PFSK-1 (cell line): ENCODE data around the gene SLC8A3.

ENCODE experiments used
- FOXP2 ChIP-seq: optimal IDR thresholded peaks from 2 replicates; pipeline ENCODE3; 2011; ENCODE audit warnings: borderline replicate concordance, control low read depth, inconsistent platforms; ENCODE audit not compliant: insufficient read depth; ENCODE audit errors: extremely low read length, extremely low read depth
- POLR2AphosphoS5 ChIP-seq: IDR thresholded peaks from 2 replicates; pipeline ENCODE4 v1.6.1; 2012; ENCODE audit warnings: low read depth, mild to moderate bottlenecking, control low read depth, low read length, moderate library complexity
- SIN3A ChIP-seq: IDR thresholded peaks from 2 replicates; pipeline ENCODE4 v1.6.1; 2012; ENCODE audit warnings: mild to moderate bottlenecking, low read length, moderate library complexity, borderline replicate concordance; ENCODE audit not compliant: insufficient read depth
- TAF1 ChIP-seq: IDR thresholded peaks from 2 replicates; pipeline ENCODE4 v1.6.1; 2012; ENCODE audit warnings: low read length, control low read depth, borderline replicate concordance; ENCODE audit not compliant: insufficient read depth
- TF ChIP-seq, protein P1 (sequence below), 2 experiments: IDR thresholded peaks; 2 replicates each; pipeline versions ENCODE4 v1.6.1 to v1.8.0; 2011 to 2012; ENCODE audit warnings: low read depth in 2 of 2, low read length in 2 of 2, control low read depth in 1 of 2, inconsistent platforms in 1 of 2, mild to moderate bottlenecking in 1 of 2, moderate library complexity in 1 of 2; ENCODE audit not compliant: insufficient read depth in 1 of 2

SLC8A3 gene

GRCh38 chr14:70009961-70010360 lies 178.8 kb downstream of the SLC8A3 start:
- no peak for TF ChIP-seq SIN3A
- no peak for TF ChIP-seq POLR2AphosphoS5
- no peak for TF ChIP-seq TAF1

DNA sequence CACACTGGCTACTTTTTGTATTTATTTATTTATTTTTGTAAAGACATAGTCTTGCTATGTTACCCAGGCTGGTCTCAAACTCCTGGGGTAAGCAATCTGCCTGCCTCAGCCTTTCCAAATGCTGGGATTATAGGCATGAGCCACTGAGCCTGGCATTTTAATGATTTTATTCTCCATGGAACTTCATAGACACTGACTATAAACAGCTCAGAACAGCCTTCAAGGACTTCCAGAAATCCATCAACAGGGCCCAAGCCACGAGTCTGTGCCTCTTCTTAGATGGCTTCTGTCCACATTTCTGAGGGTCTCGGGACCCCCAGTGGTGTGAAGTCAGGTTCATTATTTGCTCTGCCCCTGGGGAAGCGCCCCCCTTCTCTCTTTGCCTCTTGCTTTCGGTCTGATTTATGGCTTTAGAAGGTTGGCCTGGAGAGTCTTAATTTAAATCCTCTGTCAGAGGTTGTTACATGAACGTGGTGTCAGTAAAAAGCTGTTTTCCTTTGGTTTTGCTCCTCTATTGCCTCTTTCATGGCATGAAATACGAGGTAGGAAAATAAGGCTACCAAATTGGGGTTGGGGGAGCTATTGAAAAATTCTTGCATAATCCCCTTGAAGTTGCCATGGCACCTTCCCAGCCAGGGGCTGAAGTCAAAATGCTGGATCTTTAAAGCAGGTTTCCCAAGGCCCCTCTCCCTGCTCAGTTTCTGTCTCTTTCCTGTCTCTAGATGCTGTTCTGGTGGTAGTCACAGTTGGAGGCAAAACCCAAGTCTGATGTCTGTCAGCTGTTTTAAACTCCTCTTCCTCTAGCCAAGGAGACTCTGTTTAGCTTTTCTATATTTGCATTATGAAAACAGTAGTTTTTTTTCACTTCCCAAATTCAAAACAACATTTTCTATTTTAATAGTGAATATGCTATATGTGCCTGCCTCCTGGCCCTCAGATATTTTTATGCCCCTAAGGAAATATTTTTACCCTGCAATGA lies 180.2 kb downstream of the SLC8A3 start:
- TF ChIP-seq POLR2AphosphoS5 (no peak), TAF1 (no peak), SIN3A (no peak), FOXP2 (no peak)
- TF ChIP-seq, protein P1, sequence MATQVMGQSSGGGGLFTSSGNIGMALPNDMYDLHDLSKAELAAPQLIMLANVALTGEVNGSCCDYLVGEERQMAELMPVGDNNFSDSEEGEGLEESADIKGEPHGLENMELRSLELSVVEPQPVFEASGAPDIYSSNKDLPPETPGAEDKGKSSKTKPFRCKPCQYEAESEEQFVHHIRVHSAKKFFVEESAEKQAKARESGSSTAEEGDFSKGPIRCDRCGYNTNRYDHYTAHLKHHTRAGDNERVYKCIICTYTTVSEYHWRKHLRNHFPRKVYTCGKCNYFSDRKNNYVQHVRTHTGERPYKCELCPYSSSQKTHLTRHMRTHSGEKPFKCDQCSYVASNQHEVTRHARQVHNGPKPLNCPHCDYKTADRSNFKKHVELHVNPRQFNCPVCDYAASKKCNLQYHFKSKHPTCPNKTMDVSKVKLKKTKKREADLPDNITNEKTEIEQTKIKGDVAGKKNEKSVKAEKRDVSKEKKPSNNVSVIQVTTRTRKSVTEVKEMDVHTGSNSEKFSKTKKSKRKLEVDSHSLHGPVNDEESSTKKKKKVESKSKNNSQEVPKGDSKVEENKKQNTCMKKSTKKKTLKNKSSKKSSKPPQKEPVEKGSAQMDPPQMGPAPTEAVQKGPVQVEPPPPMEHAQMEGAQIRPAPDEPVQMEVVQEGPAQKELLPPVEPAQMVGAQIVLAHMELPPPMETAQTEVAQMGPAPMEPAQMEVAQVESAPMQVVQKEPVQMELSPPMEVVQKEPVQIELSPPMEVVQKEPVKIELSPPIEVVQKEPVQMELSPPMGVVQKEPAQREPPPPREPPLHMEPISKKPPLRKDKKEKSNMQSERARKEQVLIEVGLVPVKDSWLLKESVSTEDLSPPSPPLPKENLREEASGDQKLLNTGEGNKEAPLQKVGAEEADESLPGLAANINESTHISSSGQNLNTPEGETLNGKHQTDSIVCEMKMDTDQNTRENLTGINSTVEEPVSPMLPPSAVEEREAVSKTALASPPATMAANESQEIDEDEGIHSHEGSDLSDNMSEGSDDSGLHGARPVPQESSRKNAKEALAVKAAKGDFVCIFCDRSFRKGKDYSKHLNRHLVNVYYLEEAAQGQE (IDR thresholded peaks at IDR 0.05; ENCODE audit: insufficient read depth in 1 of 2, low read depth in 2 of 2, low read length in 2 of 2): no peak

DNA sequence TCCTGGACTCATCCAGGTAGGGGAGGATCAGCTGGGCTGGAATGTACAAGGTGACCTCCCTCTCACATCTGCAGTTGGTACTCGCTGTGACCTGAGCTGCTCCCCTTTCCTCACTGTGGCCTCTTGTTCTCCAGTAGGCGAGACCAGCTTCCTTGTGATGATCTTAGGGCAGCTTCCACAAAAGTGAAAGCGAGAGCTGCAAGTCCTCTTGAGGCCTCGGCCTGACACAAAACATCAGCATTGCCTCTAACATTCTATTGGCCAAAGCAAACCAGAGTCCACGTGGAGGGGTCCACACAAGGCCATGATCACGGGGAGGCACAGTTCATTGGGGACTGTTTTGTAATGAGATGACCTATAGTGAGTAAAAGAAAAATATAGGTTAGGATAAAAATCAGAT lies 182.1 kb downstream of the SLC8A3 start:
- TF ChIP-seq TAF1 (no peak), SIN3A (no peak), POLR2AphosphoS5 (no peak), FOXP2 (no peak)
- TF ChIP-seq, protein P1 (IDR thresholded peaks at IDR 0.05; ENCODE audit: insufficient read depth in 1 of 2, low read depth in 2 of 2, low read length in 2 of 2): no peak

DNA sequence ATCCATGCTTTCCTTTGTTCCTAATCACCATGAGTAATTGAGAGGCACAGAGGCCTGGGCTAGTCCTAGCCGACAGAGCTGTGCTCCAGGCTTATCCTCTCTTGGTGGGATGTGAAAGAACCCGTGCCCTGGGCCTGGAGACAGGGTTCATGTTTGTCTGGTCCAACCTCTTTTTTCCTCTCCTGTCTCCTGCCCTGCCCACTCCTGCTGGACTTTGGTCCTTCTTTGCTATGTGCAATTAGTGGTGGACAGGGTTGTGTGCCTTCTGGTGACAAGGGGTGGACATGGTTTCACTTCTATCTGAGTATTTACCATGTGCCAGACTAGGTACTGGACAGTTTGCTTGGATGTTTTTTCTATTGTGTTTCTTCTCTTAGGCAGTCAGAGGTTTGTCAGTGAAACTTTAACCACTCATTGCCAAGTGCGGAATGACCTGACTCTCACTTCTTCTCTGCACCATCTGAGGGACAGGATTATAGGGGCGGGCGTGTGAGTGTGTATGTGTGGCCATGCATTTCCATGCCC lies 183.4 kb downstream of the SLC8A3 start:
- no peak for TF ChIP-seq POLR2AphosphoS5
- TF ChIP-seq SIN3A: no peak
- TF ChIP-seq, protein P1 (IDR thresholded peaks at IDR 0.05; ENCODE audit: insufficient read depth in 1 of 2, low read depth in 2 of 2, low read length in 2 of 2): no peak
- no peak for TF ChIP-seq TAF1

DNA sequence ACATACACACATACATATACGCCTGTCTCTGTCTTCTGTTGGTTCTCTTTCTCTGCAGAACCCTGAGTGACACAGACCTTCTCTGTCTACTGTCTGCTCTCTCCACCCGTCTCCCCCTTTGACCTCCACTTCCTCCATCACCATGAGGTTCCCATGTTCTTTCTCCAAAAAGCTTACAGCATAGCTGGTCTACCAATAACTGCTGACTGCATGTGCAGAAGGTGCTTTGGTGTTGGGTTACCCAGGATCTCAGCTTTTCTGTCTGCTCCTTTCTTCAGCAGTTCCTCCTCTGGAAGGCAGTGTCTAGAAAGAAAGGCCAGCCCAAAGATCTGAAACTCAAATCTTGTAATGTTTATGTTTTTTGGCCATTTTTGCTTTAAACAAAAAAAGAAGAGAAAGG lies 184.0 kb downstream of the SLC8A3 start:
- TF ChIP-seq POLR2AphosphoS5 (no peak), SIN3A (no peak), FOXP2 (no peak), TAF1 (no peak)
- TF ChIP-seq, protein P1 (IDR thresholded peaks at IDR 0.05; ENCODE audit: insufficient read depth in 1 of 2, low read depth in 2 of 2, low read length in 2 of 2): no peak
